ENCODE results near the gene UBAC2.

GRCh38 chr13:99315186-99315585 lies 114.5 kb downstream of the UBAC2 start:
- TF ChIP-seq CTCF (IDR thresholded peaks at IDR 0.05) (no peak), POLR2A (IDR thresholded peaks at IDR 0.05) (no peak)

Data from heart left ventricle (tissue), 13 donors.